Left cardiac atrium (tissue), 4 donors: ENCODE data around the gene SEPTIN10. TPM values are rescaled to one million over a fixed set of nuclear protein-coding genes. Genes with fewer than 3 reads are reported as not detected.
A peak's percentile ranks its signal among the peaks of the same experiment; 100 is the strongest.
"Not testable (repeated sequence)": the region's sequence is repeated elsewhere in the genome, so short reads cannot be mapped to it uniquely, and the experiment has no call there.

Experiments
- ATAC-seq, 2 donors: fragments of 200-7000 bp; cut with Tn5 transposase; one replicate each; pipeline ENCODE4 v1.9.1; 2020; ENCODE audit warnings: mild to moderate bottlenecking in 2 of 2, moderate library complexity in 2 of 2
- DNase-seq: peaks from one replicate; pipeline ENCODE4 v3.0.0-alpha.2; 2020
- intact Hi-C, 2 donors: fragments of 100-400 bp; cut with DNase I; formaldehyde crosslinking; loops; one replicate each; pipeline versions ENCODE4 v1.14.1 to v1.15.1; 2022 to 2023
- long read RNA-seq: library from polyadenylated mRNA; unstranded; transcript quantifications from one replicate; pipeline ENCODE4 v2.0.0, GENCODE V29; 2021
- total RNA-seq, 2 donors: library from RNA; stranded (reverse); fragmentation: NEBNext Ultra II Directional; extraction: Animal tissue kit (Norgen Biotek cat#: 25700); gene quantifications; one replicate each; pipeline ENCODE4 v1.2.1, GENCODE V29; 2021
- donor health status: DM: no; HTN: yes; CAD: no.
- donor health status: DM: no; HTN: yes; CAD: no; lungs with severe emphysema.
- donor health status: DM: yes; HTN: yes; CAD: no.
- donor health status: Dilated cardiomyopathy.

The SEPTIN10 gene
- total RNA-seq, result 10 to 100 TPM; 50.6 to 63.4 TPM
- long read RNA-seq, transcript SEPT10-202 (11 exons, 3,071 nt), result major isoform, 50 of 73 reads
- long read RNA-seq, transcript SEPT10-205 (10 exons, 1,605 nt), result minor isoform, 7 of 73 reads
- long read RNA-seq, partial matches to known transcripts, result 4 of 73 reads
- long read RNA-seq, other reads (novel, unspliced or antisense), result 11 of 73 reads

- ATAC-seq (peak; percentile 95 to 96), DNase-seq (peak; percentile 98)
These were observed at the start of gene SEPTIN10, which contains the start of gene SOWAHC for GRCh38 chr2:109613922-109614714. SEPTIN10 (minus strand) TSS chr2:109613966; CDS start chr2:109613827, 139 bp downstream. SOWAHC (plus strand) TSS chr2:109614364; CDS start chr2:109614490, 126 bp downstream.

GRCh38 chr2:109662889-109663288 is 49.1 kb upstream of the SEPTIN10 start:
- intact Hi-C loops, result no loop called here
- DNase-seq, result no peak
- ATAC-seq, result no peak

More at GRCh38 chr2:109613922-109614714, at the start of gene SEPTIN10, which contains the start of gene SOWAHC:
- intact Hi-C loops, result no loop called here

GRCh38 chr2:109660046-109660860 is 46.5 kb upstream of the SEPTIN10 start:
- ATAC-seq (no peak), DNase-seq (no peak)
- intact Hi-C loops, result no loop called here

DNA sequence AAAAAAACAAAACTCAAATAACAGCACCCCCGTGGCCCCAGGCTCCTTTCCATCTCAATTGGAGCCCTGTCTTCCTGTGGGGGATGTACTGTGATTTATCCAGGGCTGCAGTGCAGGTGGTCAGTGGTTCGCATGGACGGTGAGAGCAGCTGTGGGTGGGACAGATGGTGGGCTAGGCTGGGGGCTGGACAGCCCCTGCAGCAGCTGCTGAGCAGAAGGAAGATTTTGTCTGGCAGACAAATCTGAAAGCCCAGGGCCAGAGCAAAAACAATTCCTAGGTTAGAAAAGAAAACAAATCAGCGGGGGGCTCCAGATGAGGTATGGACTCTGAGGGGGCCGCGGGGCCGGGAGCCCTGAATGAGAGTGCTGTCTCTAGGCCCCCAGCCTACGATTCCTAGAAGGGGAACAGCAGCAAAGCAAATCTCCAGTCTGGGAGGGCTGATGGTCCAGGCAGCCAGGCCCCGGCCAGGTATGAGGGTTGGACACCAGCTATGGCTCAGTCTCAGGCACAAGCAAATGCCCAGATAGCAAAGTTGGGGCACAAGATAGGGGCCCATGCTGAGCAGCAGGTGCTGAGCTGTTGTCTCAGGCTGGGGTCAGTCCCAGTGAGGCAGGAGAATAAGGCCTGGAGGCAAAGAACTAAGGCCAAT is 45.8 kb upstream of the SEPTIN10 start:
- DNase-seq, result no peak
- intact Hi-C loops, result no loop called here
- no peak for ATAC-seq

DNA sequence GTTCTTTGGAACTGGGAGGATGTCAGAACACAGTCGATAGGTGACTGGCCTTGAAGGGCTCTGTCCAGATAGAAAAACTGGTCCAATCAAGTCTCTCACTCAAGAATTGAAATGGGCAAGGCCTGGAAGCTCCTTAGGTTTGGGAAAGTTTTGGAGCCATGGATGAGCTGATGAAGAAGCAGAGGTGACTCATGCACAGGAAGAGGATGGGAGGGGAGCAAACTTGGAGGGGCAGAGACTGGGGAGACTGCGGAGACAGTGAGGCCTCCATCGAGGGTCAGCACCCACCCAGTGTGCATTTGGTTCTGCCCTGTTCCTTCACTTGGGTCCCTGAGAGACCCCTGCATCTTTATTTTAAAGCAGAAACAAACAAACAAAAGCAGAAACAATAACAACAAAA is 41.5 kb upstream of the SEPTIN10 start:
- no peak for ATAC-seq
- intact Hi-C loops, result no loop called here
- DNase-seq, result no peak

- intact Hi-C loops, result no loop called here
These were observed 40.7 kb upstream of the SEPTIN10 start for GRCh38 chr2:109654326-109655050.

GRCh38 chr2:109649736-109650695 is 36.2 kb upstream of the SEPTIN10 start:
- ATAC-seq (no peak), DNase-seq (no peak)
- intact Hi-C loops, result no loop called here

More at GRCh38 chr2:109654326-109655050, 40.7 kb upstream of the SEPTIN10 start:
- no peak for ATAC-seq
- DNase-seq, result no peak

GRCh38 chr2:109648041-109648527 is 34.3 kb upstream of the SEPTIN10 start:
- DNase-seq, result no peak
- no peak for ATAC-seq
- intact Hi-C loops, result no loop called here

DNA sequence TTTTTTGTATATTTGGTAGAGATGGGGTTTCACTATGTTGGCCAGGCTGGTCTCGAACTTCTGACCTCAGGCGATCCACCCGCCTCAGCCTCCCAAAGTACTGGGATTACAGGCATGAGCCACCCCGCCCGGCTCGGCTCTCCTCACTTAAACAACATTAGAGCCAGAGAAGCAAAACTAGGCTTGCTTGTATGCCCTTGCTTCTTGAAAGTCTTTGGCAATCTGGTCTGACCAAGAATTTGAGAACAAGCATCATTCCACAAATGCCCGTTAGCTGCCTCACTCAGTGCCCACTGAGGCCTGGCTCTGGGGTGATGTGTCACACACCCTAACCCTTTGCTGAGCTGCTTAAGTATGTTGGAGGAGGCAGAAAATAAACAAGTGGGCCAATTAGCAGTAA is 33.9 kb upstream of the SEPTIN10 start:
- no peak for ATAC-seq
- no peak for DNase-seq
- intact Hi-C loops, result no loop called here

DNA sequence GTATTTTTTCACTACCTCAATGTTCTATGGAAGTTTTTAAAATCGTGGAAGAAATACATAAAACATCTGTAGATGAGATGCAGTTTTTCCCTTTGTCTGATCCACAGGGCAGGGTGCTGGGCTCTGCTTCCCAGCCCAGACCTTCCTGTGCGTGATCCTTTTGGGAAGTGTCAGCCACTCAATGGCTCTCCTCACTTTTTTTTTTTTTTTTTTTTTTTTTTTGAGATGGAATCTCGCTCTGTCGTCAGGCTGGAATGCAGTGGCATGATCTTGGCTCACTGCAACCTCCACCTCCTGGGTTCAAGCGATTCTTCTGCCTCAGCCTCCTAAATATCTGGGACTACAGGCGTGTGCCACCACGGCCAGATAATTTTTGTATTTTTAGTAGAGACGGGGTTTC is 33.2 kb upstream of the SEPTIN10 start:
- ATAC-seq, result no peak
- intact Hi-C loops, result no loop called here
- DNase-seq, result no peak

DNA sequence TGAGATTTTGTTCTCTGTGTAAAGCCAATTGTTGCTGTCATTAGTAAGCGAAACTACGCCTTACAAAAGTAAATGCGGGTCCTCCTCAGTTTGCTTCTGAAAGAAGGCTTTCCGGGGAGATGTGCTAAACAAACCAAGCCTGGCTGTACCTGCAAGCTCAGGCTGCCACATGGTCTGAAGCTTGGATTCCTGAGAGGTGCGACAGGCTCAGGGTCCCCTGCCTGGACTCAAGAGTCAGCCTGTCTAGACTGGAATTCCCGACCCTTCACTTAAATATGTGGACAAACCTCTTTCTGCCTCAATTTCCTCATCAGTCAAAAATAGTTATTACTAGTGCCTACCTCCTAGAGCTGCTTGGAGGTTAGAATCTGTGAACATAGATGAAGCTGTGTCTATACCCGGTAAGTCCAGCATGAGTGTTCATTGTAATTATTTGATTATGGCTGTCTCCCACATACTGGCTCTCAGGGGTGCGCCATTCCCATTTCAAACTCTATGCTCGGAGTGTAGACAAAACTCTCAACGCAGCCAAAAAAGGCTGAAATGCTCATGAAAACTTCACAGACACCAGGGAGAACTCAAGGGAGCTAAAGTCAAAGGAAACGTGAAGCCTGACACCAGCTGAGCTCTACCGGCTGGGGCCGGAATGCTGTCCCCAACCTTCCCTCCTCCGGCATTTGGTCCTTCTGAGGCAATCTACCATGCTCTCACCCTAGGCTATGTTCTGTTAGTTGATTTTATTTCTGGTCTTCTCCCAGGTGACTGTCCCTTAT is 31.8 kb upstream of the SEPTIN10 start:
- DNase-seq (no peak), ATAC-seq (no peak)
- intact Hi-C loops, result no loop called here

DNA sequence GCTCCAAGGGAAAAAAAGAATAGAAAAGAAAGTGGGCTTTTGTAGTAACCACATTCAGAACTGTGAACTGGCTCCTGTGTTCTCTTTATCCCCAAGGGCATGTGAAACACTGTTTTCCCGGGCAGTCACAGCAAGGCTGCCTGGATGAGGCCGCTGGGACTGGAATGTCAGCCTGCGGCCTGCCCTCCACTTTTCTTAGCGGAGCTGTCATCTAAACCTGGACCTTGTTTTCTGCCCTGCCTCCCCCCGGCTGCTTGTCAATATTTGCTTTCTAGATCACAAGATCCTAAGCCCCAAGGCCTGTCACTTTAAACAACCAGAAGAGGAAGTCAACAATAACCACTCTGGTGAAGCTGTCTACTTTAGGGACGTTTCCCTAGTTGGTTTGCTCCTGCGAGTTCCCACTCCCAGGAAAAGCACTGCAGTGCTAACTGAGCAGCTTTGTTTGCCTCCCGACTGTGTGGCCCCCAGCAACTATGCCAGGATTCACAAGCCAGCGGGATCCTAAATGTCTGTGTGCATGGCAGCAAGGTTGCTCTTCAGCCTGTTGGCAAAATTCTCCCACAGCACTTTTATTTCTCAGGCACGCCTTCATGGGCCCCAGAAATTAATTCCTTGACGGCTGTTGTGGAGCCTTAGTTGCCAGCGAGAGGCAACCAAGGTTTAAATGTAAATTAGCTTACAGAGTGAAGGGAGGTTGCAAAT is 31.0 kb upstream of the SEPTIN10 start:
- DNase-seq (no peak), ATAC-seq (peak; percentile 62 to 76)
- intact Hi-C loops, result no loop called here

DNA sequence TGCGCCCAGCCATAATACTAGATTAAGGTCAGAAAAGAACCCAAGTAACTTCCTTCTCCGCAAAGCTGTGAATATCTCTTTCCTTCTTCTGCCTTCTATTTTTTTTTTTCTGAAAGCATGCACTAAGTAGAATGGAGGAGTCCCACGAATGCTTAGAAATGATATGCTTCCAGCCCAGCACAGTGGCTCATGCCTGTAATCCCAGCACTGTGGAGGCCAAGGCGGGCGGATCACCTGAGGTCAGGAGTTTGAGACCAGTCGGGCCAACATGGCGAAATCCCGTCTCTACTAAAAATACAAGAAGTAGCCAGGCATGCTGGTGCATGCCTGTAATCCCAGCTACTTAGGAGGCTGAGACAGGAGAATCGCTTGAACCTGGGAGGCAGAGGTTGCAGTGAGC is 26.2 kb upstream of the SEPTIN10 start:
- ATAC-seq, DNase-seq, intact Hi-C loops: not testable (repeated sequence)

GRCh38 chr2:109638795-109639194 is 25.0 kb upstream of the SEPTIN10 start:
- ATAC-seq (no peak), DNase-seq (no peak)
- intact Hi-C loops, result no loop called here

- no peak for ATAC-seq
- no peak for DNase-seq
- intact Hi-C loops, result no loop called here
These were observed 24.2 kb upstream of the SEPTIN10 start for GRCh38 chr2:109637749-109638570.
